ENCODE results near the gene HJV. TPM values are rescaled to one million over a fixed set of nuclear protein-coding genes. Genes with fewer than 3 reads are reported as not detected.

HJV gene
- total and polyA plus RNA-seq, 2 of the 8 experiments (the other 6 are each of a cell fraction or from before 2014, with no cell fraction given), result 0.32 to 0.70 TPM

DNA sequence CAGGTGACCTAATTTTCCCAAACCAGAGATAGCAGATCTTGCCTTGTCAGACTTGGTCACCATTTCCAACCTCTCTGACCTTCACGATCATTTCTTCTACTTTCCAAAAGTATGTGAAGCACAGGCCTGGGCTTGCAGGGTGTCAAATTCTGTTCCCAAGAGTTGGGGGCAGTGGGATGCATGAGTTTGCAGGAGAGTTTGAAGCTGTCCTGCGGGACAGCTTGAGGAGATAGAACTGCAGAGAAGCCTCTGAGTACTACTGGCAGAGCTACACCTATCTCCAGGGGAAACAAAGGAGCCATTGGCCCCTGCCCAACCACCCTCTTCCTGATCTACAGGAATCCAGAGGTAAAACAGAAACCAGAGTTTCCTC, 36.4 kb downstream of the HJV start:
- Histone ChIP-seq H3K23me2 (ENCODE audit: low read depth, low read length) (no peaks in the 10 kb centered on the region), H4K91ac (replicated peaks; ENCODE audit: insufficient read length, low read length) (no peak overlapping the region), H3K79me1 (ENCODE audit: low read depth, low read length) (no peaks in the 10 kb centered on the region), H3K27me3 (replicated peaks in 1 of 4; ENCODE audit: control insufficient read depth in 3 of 4, extremely low read depth in 1 of 4, insufficient read depth in 3 of 4, low read length in 3 of 4) (no peaks in the 10 kb centered on the region), H2BK12ac (ENCODE audit: low read depth, low read length) (0 out of 2 replicates have a peak overlapping the region, but pooled peaks have one; percentile 72), H2AK5ac (ENCODE audit: low read depth, low read length) (no peak overlapping the region), H4K5ac (ENCODE audit: insufficient read length, low read depth, low read length) (no peak overlapping the region), H4K20me1 (replicated peaks in 1 of 2; ENCODE audit: control insufficient read depth in 1 of 2, insufficient read depth in 2 of 2, low read length in 2 of 2) (no peaks in the 10 kb centered on the region), H2BK120ac (replicated peaks; ENCODE audit: low read depth, low read length) (no peak overlapping the region), H3K9ac (replicated peaks in 1 of 4; ENCODE audit: extremely low read depth in 1 of 4, low read depth in 3 of 4, low read length in 3 of 4) (no peak overlapping the region), H3K27ac (ENCODE audit: low read depth, low read length) (no peak overlapping the region), H3K4me2 (ENCODE audit: insufficient read depth in 1 of 2, low read depth in 2 of 2, low read length in 2 of 2) (no peak overlapping the region), H3K9me3 (ENCODE audit: insufficient read depth in 2 of 2, low read depth in 1 of 2, low read length in 1 of 2) (no peaks in the 10 kb centered on the region), H3K36me3 (ENCODE audit: control insufficient read depth in 2 of 4, insufficient read depth in 4 of 4, low read length in 3 of 4) (no peaks in the 10 kb centered on the region), H2BK15ac (ENCODE audit: low read length) (no peak overlapping the region), H2BK20ac (ENCODE audit: low read length) (no peak overlapping the region), H3K4me3 (ENCODE audit: extremely low read depth in 1 of 4, insufficient read depth in 2 of 4, low read depth in 3 of 4, low read length in 4 of 4) (no peak overlapping the region), H4K8ac (ENCODE audit: extremely low read depth, insufficient read depth, low read length) (no peak overlapping the region), H3K79me2 (ENCODE audit: control insufficient read depth in 1 of 2, insufficient read depth in 2 of 2, low read length in 2 of 2) (no peaks in the 10 kb centered on the region), H3K18ac (ENCODE audit: extremely low read depth, low read length) (no peak overlapping the region), H3K23ac (ENCODE audit: insufficient read length) (no peak overlapping the region), H2AFZ (ENCODE audit: low read length) (peak overlapping the region; percentile 89), H2BK5ac (ENCODE audit: low read depth, low read length) (no peak overlapping the region), H3K4me1 (replicated peaks in 1 of 4; ENCODE audit: control insufficient read depth in 3 of 4, insufficient read depth in 4 of 4, low read length in 3 of 4) (peaks cover 0 to 6% (median 3%) of the 10 kb centered on the region in 4 experiments; a peak in 6 of 7 replicates), H3K4ac (replicated peaks; ENCODE audit: insufficient read length, low read depth, low read length) (no peak overlapping the region), H3K14ac (ENCODE audit: insufficient read length) (no peak overlapping the region), H3K56ac (replicated peaks; ENCODE audit: insufficient read length, low read depth, low read length) (no peak overlapping the region)
- DNase-seq (ENCODE audit: low read depth in 1 of 2, low spot score in 2 of 2) (no peak), FAIRE-seq (no peak)
- WGBS, 2 experiments (ENCODE audit: extremely low coverage in 1 of 2, insufficient coverage in 1 of 2, insufficient read length in 1 of 2, insufficient replicate concordance in 2 of 2, low coverage in 1 of 2, low lambda C conversion rate in 2 of 2, missing lambda C conversion rate in 1 of 2), result 88% methylated on average over 2 of the region's 2 CpGs; no CpG with 5 or more reads in 1 of the 2 experiments
- ChIA-PET POLR2A (ENCODE audit: partially characterized antibody) (interaction anchor here (13.7 kb wide), 1 partner anchor 8 kb away, joined by 218 read pairs; the partner anchor contains the start of gene TXNIP), CTCF (ENCODE audit: partially characterized antibody) (interaction anchor here (1.1 to 12.6 kb wide), 4 partner anchors 7 to 93 kb away, joined by 3 to 93 read pairs (median 7); no protein-coding TSS in a partner anchor)
- no peak for TF ChIP-seq FOSL1 (IDR thresholded peaks at IDR 0.05; ENCODE audit: insufficient read depth, low read depth, low read length)
- no peak for TF ChIP-seq RXRA (IDR thresholded peaks at IDR 0.05; ENCODE audit: insufficient read depth, low read depth, low read length)
- no peak for TF ChIP-seq SP1 (IDR thresholded peaks at IDR 0.05; ENCODE audit: low read depth, low read length)
